ENCODE data around the gene NOVA1. TPM values are rescaled to one million over a fixed set of nuclear protein-coding genes. Genes with fewer than 3 reads are reported as not detected.

The NOVA1 gene
- total RNA-seq, 1 donor from 2014 or later, result 12.5 TPM

GRCh38 chr14:26484562-26484961 is 113.3 kb downstream of the NOVA1 start:
- no peak overlapping the region for H3K27ac ChIP-seq (ENCODE audit: low read depth, low read length)
- H3K9ac ChIP-seq (ENCODE audit: low read depth in 1 of 3, low read length in 3 of 3), result no peak overlapping the region
- H3K4me3 ChIP-seq (ENCODE audit: low read length in 3 of 3), result no peak overlapping the region
- H3K9me3 ChIP-seq (ENCODE audit: control insufficient read depth in 3 of 3, low read length in 3 of 3), result no peaks in the 10 kb centered on the region
- H3K27me3 ChIP-seq (ENCODE audit: control insufficient read depth in 3 of 3, insufficient read depth in 3 of 3, low read length in 3 of 3), result no peaks in the 10 kb centered on the region
- H3K4me1 ChIP-seq (ENCODE audit: control insufficient read depth in 3 of 3, insufficient read depth in 3 of 3, low read length in 3 of 3), result no peaks in the 10 kb centered on the region
- H3K36me3 ChIP-seq (ENCODE audit: control insufficient read depth in 3 of 3, insufficient read depth in 3 of 3, low read length in 3 of 3), result no peaks in the 10 kb centered on the region

DNA sequence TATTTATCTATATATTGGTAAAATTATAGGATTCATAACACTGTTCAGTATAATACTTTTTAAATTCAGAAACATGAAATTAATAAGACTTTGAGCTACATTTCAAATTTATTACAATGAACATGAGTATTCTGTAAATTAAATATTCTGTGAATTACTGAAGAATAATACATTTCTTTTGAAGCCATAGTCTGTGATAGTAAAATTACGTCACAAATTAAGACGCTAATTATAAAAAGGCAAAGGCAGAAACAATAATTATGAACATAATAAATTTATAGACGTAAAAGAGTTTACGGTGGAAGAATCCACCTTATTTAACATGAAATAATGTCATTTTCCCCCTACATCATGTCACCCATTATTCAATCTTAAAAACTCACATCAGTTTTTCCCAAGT is 118.9 kb downstream of the NOVA1 start:
- Histone ChIP-seq H3K36me3 (ENCODE audit: control insufficient read depth in 3 of 3, insufficient read depth in 3 of 3, low read length in 3 of 3) (no peaks in the 10 kb centered on the region), H3K9me3 (ENCODE audit: control insufficient read depth in 3 of 3, low read length in 3 of 3) (no peaks in the 10 kb centered on the region), H3K27me3 (ENCODE audit: control insufficient read depth in 3 of 3, insufficient read depth in 3 of 3, low read length in 3 of 3) (no peaks in the 10 kb centered on the region), H3K4me1 (ENCODE audit: control insufficient read depth in 3 of 3, insufficient read depth in 3 of 3, low read length in 3 of 3) (no peaks in the 10 kb centered on the region), H3K4me3 (ENCODE audit: low read length in 3 of 3) (no peak overlapping the region), H3K27ac (ENCODE audit: low read depth, low read length) (no peak overlapping the region), H3K9ac (ENCODE audit: low read depth in 1 of 3, low read length in 3 of 3) (no peak overlapping the region)

DNA sequence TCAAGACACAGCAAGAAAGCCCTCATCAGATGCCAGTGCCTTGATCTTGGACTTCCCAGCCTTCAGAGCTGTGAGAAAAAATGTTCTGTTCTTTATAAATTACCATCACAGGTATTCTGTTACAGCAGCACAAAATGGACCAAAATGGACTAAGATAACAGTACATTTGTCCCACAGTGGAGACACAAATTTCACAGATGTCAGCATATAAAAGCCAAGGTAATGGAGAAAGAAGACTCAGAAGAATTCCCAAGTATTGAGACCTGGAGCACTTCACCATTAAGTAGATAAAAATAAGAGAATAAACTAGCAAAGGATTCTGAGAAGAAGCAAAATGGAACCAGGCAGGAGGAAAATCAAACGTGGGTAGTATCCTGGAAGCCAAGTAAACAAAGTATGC is 131.0 kb downstream of the NOVA1 start:
- Histone ChIP-seq H3K27me3 (ENCODE audit: control insufficient read depth in 3 of 3, insufficient read depth in 3 of 3, low read length in 3 of 3) (no peaks in the 10 kb centered on the region), H3K9ac (ENCODE audit: low read depth in 1 of 3, low read length in 3 of 3) (no peak overlapping the region), H3K9me3 (ENCODE audit: control insufficient read depth in 3 of 3, low read length in 3 of 3) (no peaks in the 10 kb centered on the region), H3K4me3 (ENCODE audit: low read length in 3 of 3) (no peak overlapping the region), H3K36me3 (ENCODE audit: control insufficient read depth in 3 of 3, insufficient read depth in 3 of 3, low read length in 3 of 3) (no peaks in the 10 kb centered on the region), H3K27ac (ENCODE audit: low read depth, low read length) (no peak overlapping the region), H3K4me1 (ENCODE audit: control insufficient read depth in 3 of 3, insufficient read depth in 3 of 3, low read length in 3 of 3) (no peaks in the 10 kb centered on the region)

GRCh38 chr14:26463136-26463535 is 134.7 kb downstream of the NOVA1 start:
- H3K4me3 ChIP-seq (ENCODE audit: low read length in 3 of 3), result no peak overlapping the region
- no peak overlapping the region for H3K9ac ChIP-seq (ENCODE audit: low read depth in 1 of 3, low read length in 3 of 3)
- H3K4me1 ChIP-seq (ENCODE audit: control insufficient read depth in 3 of 3, insufficient read depth in 3 of 3, low read length in 3 of 3), result no peaks in the 10 kb centered on the region
- H3K27ac ChIP-seq (ENCODE audit: low read depth, low read length), result no peak overlapping the region
- H3K9me3 ChIP-seq (ENCODE audit: control insufficient read depth in 3 of 3, low read length in 3 of 3), result no peaks in the 10 kb centered on the region
- H3K36me3 ChIP-seq (ENCODE audit: control insufficient read depth in 3 of 3, insufficient read depth in 3 of 3, low read length in 3 of 3), result no peaks in the 10 kb centered on the region
- H3K27me3 ChIP-seq (ENCODE audit: control insufficient read depth in 3 of 3, insufficient read depth in 3 of 3, low read length in 3 of 3), result no peaks in the 10 kb centered on the region

- H3K27ac ChIP-seq (ENCODE audit: low read depth, low read length), result no peak overlapping the region
- no peak overlapping the region for H3K4me3 ChIP-seq (ENCODE audit: low read length in 3 of 3)
- H3K9me3 ChIP-seq (ENCODE audit: control insufficient read depth in 3 of 3, low read length in 3 of 3), result no peaks in the 10 kb centered on the region
- H3K27me3 ChIP-seq (ENCODE audit: control insufficient read depth in 3 of 3, insufficient read depth in 3 of 3, low read length in 3 of 3), result no peaks in the 10 kb centered on the region
- H3K4me1 ChIP-seq (ENCODE audit: control insufficient read depth in 3 of 3, insufficient read depth in 3 of 3, low read length in 3 of 3), result no peaks in the 10 kb centered on the region
- H3K9ac ChIP-seq (ENCODE audit: low read depth in 1 of 3, low read length in 3 of 3), result no peak overlapping the region
- H3K36me3 ChIP-seq (ENCODE audit: control insufficient read depth in 3 of 3, insufficient read depth in 3 of 3, low read length in 3 of 3), result no peaks in the 10 kb centered on the region
These were observed 143.7 kb downstream of the NOVA1 start for GRCh38 chr14:26454105-26454504.

GRCh38 chr14:26448181-26448855 is 149.5 kb downstream of the NOVA1 start:
- no peak overlapping the region for H3K4me3 ChIP-seq (ENCODE audit: low read length in 3 of 3)
- H3K27ac ChIP-seq (ENCODE audit: low read depth, low read length), result no peak overlapping the region
- no peaks in the 10 kb centered on the region for H3K9me3 ChIP-seq (ENCODE audit: control insufficient read depth in 3 of 3, low read length in 3 of 3)
- H3K4me1 ChIP-seq (ENCODE audit: control insufficient read depth in 3 of 3, insufficient read depth in 3 of 3, low read length in 3 of 3), result no peaks in the 10 kb centered on the region
- no peaks in the 10 kb centered on the region for H3K27me3 ChIP-seq (ENCODE audit: control insufficient read depth in 3 of 3, insufficient read depth in 3 of 3, low read length in 3 of 3)
- no peaks in the 10 kb centered on the region for H3K36me3 ChIP-seq (ENCODE audit: control insufficient read depth in 3 of 3, insufficient read depth in 3 of 3, low read length in 3 of 3)
- H3K9ac ChIP-seq (ENCODE audit: low read depth in 1 of 3, low read length in 3 of 3), result no peak overlapping the region

DNA sequence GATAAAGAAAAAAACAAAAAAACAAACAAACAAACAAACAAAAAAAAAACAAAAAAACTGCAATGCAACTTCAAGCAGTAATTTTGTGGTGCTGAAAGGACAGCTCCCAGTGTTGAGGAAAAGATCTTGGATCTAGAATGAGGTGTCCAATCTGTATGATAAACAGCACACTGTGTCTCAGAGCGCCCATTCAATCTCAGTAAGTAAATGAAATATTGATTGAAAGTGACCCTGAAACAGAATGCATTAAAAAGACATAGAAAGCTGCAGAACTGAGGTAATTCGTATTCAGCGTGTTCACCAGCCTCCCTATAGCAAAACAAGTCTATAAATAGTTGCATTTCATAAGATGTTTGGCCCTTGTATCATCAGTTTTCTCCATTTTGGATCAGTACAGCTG is 153.0 kb downstream of the NOVA1 start:
- Histone ChIP-seq H3K9ac (ENCODE audit: low read depth in 1 of 3, low read length in 3 of 3) (no peak overlapping the region), H3K4me3 (ENCODE audit: low read length in 3 of 3) (no peak overlapping the region), H3K36me3 (ENCODE audit: control insufficient read depth in 3 of 3, insufficient read depth in 3 of 3, low read length in 3 of 3) (no peaks in the 10 kb centered on the region), H3K27ac (ENCODE audit: low read depth, low read length) (no peak overlapping the region), H3K4me1 (ENCODE audit: control insufficient read depth in 3 of 3, insufficient read depth in 3 of 3, low read length in 3 of 3) (no peaks in the 10 kb centered on the region), H3K27me3 (ENCODE audit: control insufficient read depth in 3 of 3, insufficient read depth in 3 of 3, low read length in 3 of 3) (no peaks in the 10 kb centered on the region), H3K9me3 (ENCODE audit: control insufficient read depth in 3 of 3, low read length in 3 of 3) (no peaks in the 10 kb centered on the region)

DNA sequence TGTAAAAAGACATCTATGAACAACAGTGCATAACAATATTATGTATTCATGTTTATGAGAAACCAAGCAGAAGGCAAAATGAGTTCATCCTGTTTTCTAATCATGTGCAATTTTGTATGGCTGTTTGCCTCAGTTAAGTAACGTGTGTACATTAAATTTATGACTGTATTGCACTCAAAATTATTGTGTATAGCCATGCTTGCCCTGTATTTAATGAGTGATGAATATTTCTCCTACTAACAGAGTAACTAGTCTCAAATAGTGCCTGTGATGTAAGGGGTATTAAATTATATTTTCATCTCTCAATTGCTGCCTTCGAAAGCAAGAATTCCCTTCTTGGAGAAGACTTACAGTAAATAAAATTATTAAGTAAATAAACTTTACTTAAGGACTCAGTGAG is 154.2 kb downstream of the NOVA1 start:
- Histone ChIP-seq H3K36me3 (ENCODE audit: control insufficient read depth in 3 of 3, insufficient read depth in 3 of 3, low read length in 3 of 3) (no peaks in the 10 kb centered on the region), H3K27ac (ENCODE audit: low read depth, low read length) (no peak overlapping the region), H3K27me3 (ENCODE audit: control insufficient read depth in 3 of 3, insufficient read depth in 3 of 3, low read length in 3 of 3) (no peaks in the 10 kb centered on the region), H3K9me3 (ENCODE audit: control insufficient read depth in 3 of 3, low read length in 3 of 3) (no peaks in the 10 kb centered on the region), H3K4me1 (ENCODE audit: control insufficient read depth in 3 of 3, insufficient read depth in 3 of 3, low read length in 3 of 3) (no peaks in the 10 kb centered on the region), H3K9ac (ENCODE audit: low read depth in 1 of 3, low read length in 3 of 3) (no peak overlapping the region), H3K4me3 (ENCODE audit: low read length in 3 of 3) (no peak overlapping the region)

- H3K9me3 ChIP-seq (ENCODE audit: control insufficient read depth in 3 of 3, low read length in 3 of 3), result no peaks in the 10 kb centered on the region
- H3K9ac ChIP-seq (ENCODE audit: low read depth in 1 of 3, low read length in 3 of 3), result no peak overlapping the region
- no peak overlapping the region for H3K27ac ChIP-seq (ENCODE audit: low read depth, low read length)
- no peak overlapping the region for H3K4me3 ChIP-seq (ENCODE audit: low read length in 3 of 3)
- H3K4me1 ChIP-seq (ENCODE audit: control insufficient read depth in 3 of 3, insufficient read depth in 3 of 3, low read length in 3 of 3), result no peaks in the 10 kb centered on the region
- H3K36me3 ChIP-seq (ENCODE audit: control insufficient read depth in 3 of 3, insufficient read depth in 3 of 3, low read length in 3 of 3), result no peaks in the 10 kb centered on the region
- no peaks in the 10 kb centered on the region for H3K27me3 ChIP-seq (ENCODE audit: control insufficient read depth in 3 of 3, insufficient read depth in 3 of 3, low read length in 3 of 3)
These were observed 168.6 kb downstream of the NOVA1 start for GRCh38 chr14:26429205-26429604.

DNA sequence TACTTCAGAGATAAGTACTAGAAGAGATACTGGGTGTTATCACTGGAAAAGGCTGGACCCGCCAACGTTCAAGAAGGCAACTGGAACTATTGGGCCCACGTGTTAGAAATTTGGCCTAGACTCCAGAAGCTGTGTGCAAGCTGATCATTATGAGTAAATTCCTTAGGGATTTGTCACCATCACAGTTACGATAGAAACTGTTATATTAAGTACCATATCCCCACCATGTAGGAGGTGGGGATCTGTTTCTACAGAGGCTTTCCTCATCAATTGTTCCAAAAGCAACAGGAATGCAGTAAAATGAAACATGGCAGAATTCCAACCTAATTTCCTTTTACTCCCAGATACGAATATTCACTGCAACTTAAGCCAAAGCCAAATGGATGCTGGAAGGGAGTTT is 170.7 kb downstream of the NOVA1 start:
- no peaks in the 10 kb centered on the region for H3K4me1 ChIP-seq (ENCODE audit: control insufficient read depth in 3 of 3, insufficient read depth in 3 of 3, low read length in 3 of 3)
- no peaks in the 10 kb centered on the region for H3K9me3 ChIP-seq (ENCODE audit: control insufficient read depth in 3 of 3, low read length in 3 of 3)
- H3K36me3 ChIP-seq (ENCODE audit: control insufficient read depth in 3 of 3, insufficient read depth in 3 of 3, low read length in 3 of 3), result no peaks in the 10 kb centered on the region
- no peaks in the 10 kb centered on the region for H3K27me3 ChIP-seq (ENCODE audit: control insufficient read depth in 3 of 3, insufficient read depth in 3 of 3, low read length in 3 of 3)
- H3K27ac ChIP-seq (ENCODE audit: low read depth, low read length), result no peak overlapping the region
- H3K9ac ChIP-seq (ENCODE audit: low read depth in 1 of 3, low read length in 3 of 3), result no peak overlapping the region
- H3K4me3 ChIP-seq (ENCODE audit: low read length in 3 of 3), result no peak overlapping the region

All from skeletal muscle tissue (tissue), 4 donors.